GM12878 (cell line): ENCODE results near the gene ZBTB44. TPM values are rescaled to one million over a fixed set of nuclear protein-coding genes. Genes with fewer than 3 reads are reported as not detected.

Source experiments
- ATAC-seq: fragments of 200-7000 bp; cut with Tn5 transposase; 3 replicates; pipeline ENCODE4 v1.9.1; 2020; ENCODE audit warnings: mild to moderate bottlenecking, moderate library complexity
- BruUV-seq: library from RNA; stranded (reverse); fragments of 400-500 nt; replicated peaks from 2 replicates; lab custom pipeline; 2021; lab: Mats Ljungman, UMichigan
- CTCF ChIA-PET: fragments of 300-600 bp; sonication (Branson Sonifier 250); formaldehyde crosslinking; extraction: SDS; loops from one replicate; lab custom pipeline; 2021; ENCODE audit warnings: inconsistent platforms; lab: Yijun Ruan, JAX
- POLR2A ChIA-PET: fragments of 350-600 bp; formaldehyde crosslinking; extraction: SDS; loops from one replicate; lab custom pipeline; 2021; ENCODE audit warnings: inconsistent platforms; lab: Charles Lee
- RAD21 ChIA-PET: fragments of 300-600 bp; sonication (Branson Sonifier 250); formaldehyde crosslinking; loops from one replicate; lab custom pipeline; 2023; ENCODE audit warnings: antibody characterized with exemption; ENCODE audit not compliant: unreplicated experiment; lab: Charles Lee
- SMC1A ChIA-PET: fragments of 300-600 bp; sonication (Branson Sonifier 250); formaldehyde crosslinking; loops from one replicate; lab custom pipeline; 2023; ENCODE audit not compliant: unreplicated experiment, uncharacterized antibody; lab: Charles Lee
- DNase-seq: peaks from one replicate; pipeline ENCODE4 v3.0.0-alpha.2; 2011; ENCODE audit warnings: low read depth, low spot score
- FAIRE-seq: peaks from 3 replicates; lab custom pipeline; 2011; peaks lifted over from hg19 to GRCh38; lab: Jason Lieb, UNC
- H2AFZ ChIP-seq: 2 replicates; pipeline ENCODE4 v1.6.0; 2011; ENCODE audit warnings: low read depth, low read length, control low read depth; ENCODE audit not compliant: control insufficient read depth
- H3K27ac ChIP-seq: 2 replicates; pipeline ENCODE4 v1.5.1; 2011; ENCODE audit warnings: control low read depth; ENCODE audit not compliant: control insufficient read depth, insufficient read depth
- H3K27me3 ChIP-seq, 2 experiments: replicated peaks in 1 of 2; 2 replicates each; pipeline versions ENCODE4 v1.6.0 to v1.6.1; 2011; ENCODE audit warnings: low read length in 1 of 2; ENCODE audit not compliant: control insufficient read depth in 2 of 2, insufficient read depth in 2 of 2
- H3K36me3 ChIP-seq, 2 experiments: 2 replicates each; pipeline ENCODE4 v1.5.1; 2011; ENCODE audit warnings: low read length in 1 of 2; ENCODE audit not compliant: control insufficient read depth in 2 of 2, insufficient read depth in 2 of 2
- H3K4me1 ChIP-seq: 2 replicates; pipeline ENCODE4 v1.6.1; 2011; ENCODE audit warnings: mild to moderate bottlenecking, low read length, moderate library complexity, mixed read lengths; ENCODE audit not compliant: control insufficient read depth, insufficient read depth
- H3K4me2 ChIP-seq: 2 replicates; pipeline ENCODE4 v1.6.0; 2011; ENCODE audit warnings: control low read depth; ENCODE audit not compliant: control insufficient read depth, insufficient read depth
- H3K4me3 ChIP-seq: fragments of 200-600 bp; sonication (generic); 2 replicates; pipeline ENCODE4 v1.5.1; 2016
- H3K79me2 ChIP-seq: 2 replicates; pipeline ENCODE4 v1.6.0; 2011; ENCODE audit warnings: low read length; ENCODE audit not compliant: control insufficient read depth, insufficient read depth
- H3K9ac ChIP-seq: 2 replicates; pipeline ENCODE4 v1.8.0; 2011; ENCODE audit warnings: low read length, control low read depth, mixed read lengths; ENCODE audit not compliant: control insufficient read depth, insufficient read depth
- H3K9me3 ChIP-seq: replicated peaks from 3 replicates; pipeline ENCODE4 v1.5.1; 2011; ENCODE audit warnings: mild to moderate bottlenecking, low read length; ENCODE audit not compliant: control insufficient read depth, insufficient read depth
- H4K20me1 ChIP-seq: 2 replicates; pipeline ENCODE4 v1.6.0; 2011; ENCODE audit not compliant: control insufficient read depth, insufficient read depth
- ATF7 ChIP-seq: fragments of 450-650 bp; IDR thresholded peaks from 2 replicates; pipeline ENCODE4 v1.6.1; 2016; ENCODE audit warnings: low read depth, mild to moderate bottlenecking
- CREM ChIP-seq: IDR thresholded peaks from 2 replicates; pipeline ENCODE4 v1.6.1; 2014; ENCODE audit warnings: antibody characterized with exemption, low read depth
- MEF2A ChIP-seq: IDR thresholded peaks from 2 replicates; pipeline ENCODE4 v1.6.1; 2011; ENCODE audit warnings: low read depth, mild to moderate bottlenecking, low read length, moderate library complexity; ENCODE audit not compliant: insufficient read depth
- MEF2B ChIP-seq: fragments of 450-650 bp; IDR thresholded peaks from 2 replicates; pipeline ENCODE4 v1.6.1; 2018; ENCODE audit warnings: mild to moderate bottlenecking, moderate library complexity; ENCODE audit not compliant: partially characterized antibody, poor library complexity, severe bottlenecking
- NFYB ChIP-seq: IDR thresholded peaks from 2 replicates; pipeline ENCODE4 v1.6.1; 2011; ENCODE audit warnings: low read depth, mild to moderate bottlenecking, low read length, improper control_type of control experiment, moderate library complexity; ENCODE audit not compliant: insufficient read depth
- RCOR1 ChIP-seq: conservative IDR thresholded peaks from 2 replicates; pipeline ENCODE4 v1.6.1; 2012; ENCODE audit warnings: low read depth, low read length, improper control_type of control experiment
- SREBF1 ChIP-seq: IDR thresholded peaks from 2 replicates; pipeline ENCODE4 v1.6.1; 2012; ENCODE audit warnings: mild to moderate bottlenecking, low read length
- SUPT20H ChIP-seq: IDR thresholded peaks from 2 replicates; pipeline ENCODE4 v1.6.1; 2011; ENCODE audit warnings: low read depth, mild to moderate bottlenecking, low read length, moderate library complexity, borderline replicate concordance; ENCODE audit not compliant: control insufficient read depth
- ZNF24 ChIP-seq: fragments of 450-650 bp; IDR thresholded peaks from 2 replicates; pipeline ENCODE4 v1.6.1; 2017; ENCODE audit warnings: antibody characterized with exemption, mild to moderate bottlenecking
- WGBS: methylation state at CpG from one replicate; pipeline ENCODE4 v1.1.6; 2016; ENCODE audit warnings: low lambda C conversion rate; ENCODE audit not compliant: insufficient replicate concordance, insufficient coverage; ENCODE audit errors: missing lambda C conversion rate; 5-methylcytosine and 5-hydroxymethylcytosine counted together
- in situ Hi-C: fragments of 300-500 bp; cut with MboI; formaldehyde crosslinking; loops from 9 replicates; pipeline ENCODE4 v1.14.3; 2018; ENCODE audit warnings: mixed read lengths
- intact Hi-C: fragments of 100-400 bp; cut with micrococcal nuclease; formaldehyde crosslinking; loops from one replicate; pipeline ENCODE4 v1.14.2; 2022; ENCODE audit not compliant: unreplicated experiment
- polyA plus RNA-seq, 11 experiments: library from polyadenylated mRNA; depleted of rRNA in 4 of 11; unstranded in 6 of 11; stranded (reverse) in 5 of 11; fragments of >200 nt; fragmentation: Nextera tagmentation in 4 of 11; fragmentation: Illumina TruSeq in 1 of 11; extraction: Ambion mirVana in 4 of 11; extraction: Trizol in 1 of 11; gene quantifications; 1 replicate in 1 of 11; 2 replicates in 10 of 11; pipeline versions ENCODE4 v1.2.1 to v1.2.3, GENCODE V29; 2011 to 2016; ENCODE audit warnings: inconsistent platforms in 2 of 11, missing spikeins in 2 of 11, low read depth in 1 of 11
- total RNA-seq, 4 experiments: library from RNA; depleted of rRNA in 3 of 4; stranded (reverse); fragments of >200 nt in 3 of 4; fragmentation: Illumina TruSeq in 1 of 4; extraction: Trizol in 1 of 4; gene quantifications; 2 replicates each; pipeline versions ENCODE4 v1.2.1 to v1.2.3, GENCODE V29; 2013 to 2021
- TF ChIP-seq, protein P1 (sequence below): IDR thresholded peaks from 2 replicates; pipeline ENCODE4 v1.6.1; 2012; ENCODE audit warnings: mild to moderate bottlenecking, low read depth, low read length
- TF ChIP-seq, protein P2 (sequence below): fragments of 450-650 bp; IDR thresholded peaks from 2 replicates; pipeline ENCODE4 v1.6.1; 2018; ENCODE audit warnings: mild to moderate bottlenecking, low read depth, moderate library complexity; ENCODE audit not compliant: partially characterized antibody
- TF ChIP-seq, protein P3 (sequence below): fragments of 450-650 bp; formaldehyde crosslinking; IDR thresholded peaks from 2 replicates; pipeline ENCODE4 v1.5.0; 2022; ENCODE audit warnings: mild to moderate bottlenecking, missing genetic modification characterization
- TF ChIP-seq, protein P4 (sequence below): IDR thresholded peaks from 2 replicates; pipeline ENCODE4 v1.6.1; 2011; ENCODE audit warnings: low read depth, mild to moderate bottlenecking, low read length, moderate library complexity, borderline replicate concordance; ENCODE audit errors: extremely low read depth

The ZBTB44 gene
- total and polyA plus RNA-seq, 10 of the 15 experiments (the other 5 are each of a cell fraction or from before 2014, with no cell fraction given): 2.8 to 38.2 (median 12.2) TPM

DNA sequence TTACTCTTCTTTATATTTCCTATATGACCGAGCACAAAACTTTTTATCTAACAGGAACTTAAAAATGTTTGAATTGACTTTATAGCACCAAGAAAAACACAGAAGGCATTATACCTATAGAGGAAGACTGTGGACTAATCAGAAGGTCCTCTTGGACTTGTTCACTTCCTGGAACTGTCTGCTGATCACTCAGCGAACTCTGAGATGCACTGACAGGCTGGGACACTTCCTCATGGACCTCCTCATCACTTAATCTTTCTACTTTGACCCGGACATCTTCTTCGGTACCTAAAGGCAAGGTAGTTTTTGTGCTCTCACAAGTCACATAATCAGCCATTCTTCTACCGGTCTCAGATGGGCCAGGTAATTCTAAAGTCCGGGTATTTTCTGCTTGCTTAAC is 54.0 kb downstream of the ZBTB44 start:
- ChIA-PET CTCF (interaction anchor here (1.3 kb wide), 1 partner anchor 40 kb away, joined by 3 read pairs; no protein-coding TSS in a partner anchor), RAD21 (interaction anchor here (1.2 kb wide), 1 partner anchor 48 kb away, joined by 3 read pairs; no protein-coding TSS in a partner anchor), SMC1A (interaction anchor here (0.7 to 1.5 kb wide), 3 partner anchors 17 to 21 kb away, joined by 4 to 6 read pairs (median 4); no protein-coding TSS in a partner anchor), POLR2A (no interaction called here)
- no TSS peak for BruUV-seq
- no peak for FAIRE-seq
- Histone ChIP-seq H3K4me3 (no peak overlapping the region), H4K20me1 (no peaks in the 10 kb centered on the region), H3K4me2 (no peak overlapping the region), H3K79me2 (no peaks in the 10 kb centered on the region), H3K9me3 (no peaks in the 10 kb centered on the region; the same call in 2 of the 3 replicates), H3K9ac (no peak overlapping the region), H3K36me3 (peaks cover 2 to 6% of the 10 kb centered on the region in 2 experiments), H3K4me1 (peaks cover 8% of the 10 kb centered on the region), H2AFZ (no peak overlapping the region), H3K27me3 (no peaks in the 10 kb centered on the region), H3K27ac (no peak overlapping the region)
- DNase-seq: no peak
- in situ Hi-C loops: no loop called here
- ATAC-seq: no peak
- 89% methylated on average over 6 of the region's 6 CpGs for WGBS
- intact Hi-C loops: no loop called here
- TF ChIP-seq CREM (no peak), ATF7 (no peak), ZNF24 (no peak), SUPT20H (no peak), RCOR1 (no peak), MEF2A (no peak), NFYB (no peak), MEF2B (no peak), SREBF1 (no peak)
- TF ChIP-seq, protein P1, sequence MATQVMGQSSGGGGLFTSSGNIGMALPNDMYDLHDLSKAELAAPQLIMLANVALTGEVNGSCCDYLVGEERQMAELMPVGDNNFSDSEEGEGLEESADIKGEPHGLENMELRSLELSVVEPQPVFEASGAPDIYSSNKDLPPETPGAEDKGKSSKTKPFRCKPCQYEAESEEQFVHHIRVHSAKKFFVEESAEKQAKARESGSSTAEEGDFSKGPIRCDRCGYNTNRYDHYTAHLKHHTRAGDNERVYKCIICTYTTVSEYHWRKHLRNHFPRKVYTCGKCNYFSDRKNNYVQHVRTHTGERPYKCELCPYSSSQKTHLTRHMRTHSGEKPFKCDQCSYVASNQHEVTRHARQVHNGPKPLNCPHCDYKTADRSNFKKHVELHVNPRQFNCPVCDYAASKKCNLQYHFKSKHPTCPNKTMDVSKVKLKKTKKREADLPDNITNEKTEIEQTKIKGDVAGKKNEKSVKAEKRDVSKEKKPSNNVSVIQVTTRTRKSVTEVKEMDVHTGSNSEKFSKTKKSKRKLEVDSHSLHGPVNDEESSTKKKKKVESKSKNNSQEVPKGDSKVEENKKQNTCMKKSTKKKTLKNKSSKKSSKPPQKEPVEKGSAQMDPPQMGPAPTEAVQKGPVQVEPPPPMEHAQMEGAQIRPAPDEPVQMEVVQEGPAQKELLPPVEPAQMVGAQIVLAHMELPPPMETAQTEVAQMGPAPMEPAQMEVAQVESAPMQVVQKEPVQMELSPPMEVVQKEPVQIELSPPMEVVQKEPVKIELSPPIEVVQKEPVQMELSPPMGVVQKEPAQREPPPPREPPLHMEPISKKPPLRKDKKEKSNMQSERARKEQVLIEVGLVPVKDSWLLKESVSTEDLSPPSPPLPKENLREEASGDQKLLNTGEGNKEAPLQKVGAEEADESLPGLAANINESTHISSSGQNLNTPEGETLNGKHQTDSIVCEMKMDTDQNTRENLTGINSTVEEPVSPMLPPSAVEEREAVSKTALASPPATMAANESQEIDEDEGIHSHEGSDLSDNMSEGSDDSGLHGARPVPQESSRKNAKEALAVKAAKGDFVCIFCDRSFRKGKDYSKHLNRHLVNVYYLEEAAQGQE: no peak
- TF ChIP-seq, protein P2, sequence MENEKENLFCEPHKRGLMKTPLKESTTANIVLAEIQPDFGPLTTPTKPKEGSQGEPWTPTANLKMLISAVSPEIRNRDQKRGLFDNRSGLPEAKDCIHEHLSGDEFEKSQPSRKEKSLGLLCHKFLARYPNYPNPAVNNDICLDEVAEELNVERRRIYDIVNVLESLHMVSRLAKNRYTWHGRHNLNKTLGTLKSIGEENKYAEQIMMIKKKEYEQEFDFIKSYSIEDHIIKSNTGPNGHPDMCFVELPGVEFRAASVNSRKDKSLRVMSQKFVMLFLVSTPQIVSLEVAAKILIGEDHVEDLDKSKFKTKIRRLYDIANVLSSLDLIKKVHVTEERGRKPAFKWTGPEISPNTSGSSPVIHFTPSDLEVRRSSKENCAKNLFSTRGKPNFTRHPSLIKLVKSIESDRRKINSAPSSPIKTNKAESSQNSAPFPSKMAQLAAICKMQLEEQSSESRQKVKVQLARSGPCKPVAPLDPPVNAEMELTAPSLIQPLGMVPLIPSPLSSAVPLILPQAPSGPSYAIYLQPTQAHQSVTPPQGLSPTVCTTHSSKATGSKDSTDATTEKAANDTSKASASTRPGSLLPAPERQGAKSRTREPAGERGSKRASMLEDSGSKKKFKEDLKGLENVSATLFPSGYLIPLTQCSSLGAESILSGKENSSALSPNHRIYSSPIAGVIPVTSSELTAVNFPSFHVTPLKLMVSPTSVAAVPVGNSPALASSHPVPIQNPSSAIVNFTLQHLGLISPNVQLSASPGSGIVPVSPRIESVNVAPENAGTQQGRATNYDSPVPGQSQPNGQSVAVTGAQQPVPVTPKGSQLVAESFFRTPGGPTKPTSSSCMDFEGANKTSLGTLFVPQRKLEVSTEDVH: no peak
- TF ChIP-seq, protein P3, sequence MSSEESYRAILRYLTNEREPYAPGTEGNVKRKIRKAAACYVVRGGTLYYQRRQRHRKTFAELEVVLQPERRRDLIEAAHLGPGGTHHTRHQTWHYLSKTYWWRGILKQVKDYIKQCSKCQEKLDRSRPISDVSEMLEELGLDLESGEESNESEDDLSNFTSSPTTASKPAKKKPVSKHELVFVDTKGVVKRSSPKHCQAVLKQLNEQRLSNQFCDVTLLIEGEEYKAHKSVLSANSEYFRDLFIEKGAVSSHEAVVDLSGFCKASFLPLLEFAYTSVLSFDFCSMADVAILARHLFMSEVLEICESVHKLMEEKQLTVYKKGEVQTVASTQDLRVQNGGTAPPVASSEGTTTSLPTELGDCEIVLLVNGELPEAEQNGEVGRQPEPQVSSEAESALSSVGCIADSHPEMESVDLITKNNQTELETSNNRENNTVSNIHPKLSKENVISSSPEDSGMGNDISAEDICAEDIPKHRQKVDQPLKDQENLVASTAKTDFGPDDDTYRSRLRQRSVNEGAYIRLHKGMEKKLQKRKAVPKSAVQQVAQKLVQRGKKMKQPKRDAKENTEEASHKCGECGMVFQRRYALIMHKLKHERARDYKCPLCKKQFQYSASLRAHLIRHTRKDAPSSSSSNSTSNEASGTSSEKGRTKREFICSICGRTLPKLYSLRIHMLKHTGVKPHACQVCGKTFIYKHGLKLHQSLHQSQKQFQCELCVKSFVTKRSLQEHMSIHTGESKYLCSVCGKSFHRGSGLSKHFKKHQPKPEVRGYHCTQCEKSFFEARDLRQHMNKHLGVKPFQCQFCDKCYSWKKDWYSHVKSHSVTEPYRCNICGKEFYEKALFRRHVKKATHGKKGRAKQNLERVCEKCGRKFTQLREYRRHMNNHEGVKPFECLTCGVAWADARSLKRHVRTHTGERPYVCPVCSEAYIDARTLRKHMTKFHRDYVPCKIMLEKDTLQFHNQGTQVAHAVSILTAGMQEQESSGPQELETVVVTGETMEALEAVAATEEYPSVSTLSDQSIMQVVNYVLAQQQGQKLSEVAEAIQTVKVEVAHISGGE (CRISPR knock-in tag): no peak
- TF ChIP-seq, protein P4, sequence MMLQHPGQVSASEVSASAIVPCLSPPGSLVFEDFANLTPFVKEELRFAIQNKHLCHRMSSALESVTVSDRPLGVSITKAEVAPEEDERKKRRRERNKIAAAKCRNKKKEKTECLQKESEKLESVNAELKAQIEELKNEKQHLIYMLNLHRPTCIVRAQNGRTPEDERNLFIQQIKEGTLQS: no peak
